IgD-negative memory B cell (primary cell): ENCODE results near the gene MFF. TPM values are rescaled to one million over a fixed set of nuclear protein-coding genes. Genes with fewer than 3 reads are reported as not detected.
"Not testable (repeated sequence)": the region's sequence is repeated elsewhere in the genome, so short reads cannot be mapped to it uniquely, and the experiment has no call there.

Source experiments
- H3K27ac Mint-ChIP-seq, 3 donors: one replicate each; pipeline ENCODE4 v1.8.0; 2020 to 2022; ENCODE audit warnings: mild to moderate bottlenecking in 3 of 3, mixed read lengths in 3 of 3, moderate library complexity in 1 of 3
- H3K27me3 Mint-ChIP-seq: one replicate; pipeline ENCODE4 v1.8.0; 2021; ENCODE audit warnings: mixed read lengths
- H3K36me3 Mint-ChIP-seq: one replicate; pipeline ENCODE4 v1.8.0; 2020; ENCODE audit warnings: mild to moderate bottlenecking, mixed read lengths
- H3K4me1 Mint-ChIP-seq, 3 donors: one replicate each; pipeline ENCODE4 v1.8.0; 2020 to 2022; ENCODE audit warnings: mixed read lengths in 3 of 3, mild to moderate bottlenecking in 1 of 3
- H3K4me3 Mint-ChIP-seq, 4 donors: one replicate each; pipeline ENCODE4 v1.8.0; 2020 to 2022; ENCODE audit warnings: mild to moderate bottlenecking in 4 of 4, mixed read lengths in 4 of 4, moderate library complexity in 3 of 4
- H3K9me3 Mint-ChIP-seq, 3 donors: one replicate each; pipeline ENCODE4 v1.8.0; 2020 to 2021; ENCODE audit warnings: mixed read lengths in 3 of 3, mild to moderate bottlenecking in 1 of 3
- polyA plus RNA-seq: library from polyadenylated mRNA; unstranded; fragments of 300-500 nt; fragmentation: Illumina TruSeq; gene quantifications from one replicate; pipeline ENCODE4 v1.2.3, GENCODE V29; 2021

MFF gene
- polyA plus RNA-seq, 1 donor from 2014 or later = 139 TPM

GRCh38 chr2:227377467-227378351 is 52.7 kb downstream of the MFF start:
- Mint-ChIP-seq H3K27ac (no peak overlapping the region), H3K27me3 (no peaks in the 10 kb centered on the region), H3K9me3 (peaks cover 0 to 2% (median 0%) of the 10 kb centered on the region in 3 donors), H3K36me3 (peaks cover 2% of the 10 kb centered on the region), H3K4me3 (no peak overlapping the region), H3K4me1 (peaks cover 0 to 3% (median 0%) of the 10 kb centered on the region in 3 donors)

- Mint-ChIP-seq H3K36me3 (no peaks in the 10 kb centered on the region), H3K4me3 (no peak overlapping the region), H3K9me3 (no peaks in the 10 kb centered on the region), H3K27me3 (no peaks in the 10 kb centered on the region), H3K4me1 (peaks cover 0 to 3% (median 0%) of the 10 kb centered on the region in 3 donors), H3K27ac (no peak overlapping the region)
Measured at GRCh38 chr2:227378371-227378782, 53.3 kb downstream of the MFF start.

GRCh38 chr2:227379095-227379494 is 54.0 kb downstream of the MFF start, which contains the start of gene TM4SF20:
TSS of gene TM4SF20 (minus strand) at chr2:227379306. CDS start at chr2:227379268, 38 bp downstream.
- Mint-ChIP-seq H3K9me3 (no peaks in the 10 kb centered on the region), H3K27ac (no peak within 1 kb of the TSS), H3K4me1 (peaks cover 0 to 4% (median 3%) of the 10 kb centered on the region in 3 donors), H3K27me3 (no peaks in the 10 kb centered on the region), H3K4me3 (no peak within 1 kb of the TSS), H3K36me3 (peaks cover 3% of the 10 kb centered on the region)

- H3K27me3 Mint-ChIP-seq, H3K27ac Mint-ChIP-seq, H3K4me3 Mint-ChIP-seq, H3K36me3 Mint-ChIP-seq, H3K9me3 Mint-ChIP-seq: not testable (repeated sequence)
- peaks cover 13 to 17% (median 16%) of the 10 kb centered on the region in 3 donors for H3K4me1 Mint-ChIP-seq
Measured at GRCh38 chr2:227382241-227382835, 57.3 kb downstream of the MFF start.

- no peaks in the 10 kb centered on the region for H3K27me3 Mint-ChIP-seq
- peaks cover 3% of the 10 kb centered on the region for H3K36me3 Mint-ChIP-seq
- H3K9me3 Mint-ChIP-seq = no peaks in the 10 kb centered on the region
- H3K27ac Mint-ChIP-seq = peak overlapping the region; percentile 25 to 83 (median 53)
- no peak overlapping the region for H3K4me3 Mint-ChIP-seq
- H3K4me1 Mint-ChIP-seq = peaks cover 13 to 21% (median 18%) of the 10 kb centered on the region in 3 donors
Measured at GRCh38 chr2:227383686-227384085, 58.6 kb downstream of the MFF start.

GRCh38 chr2:227386630-227387029 is 61.6 kb downstream of the MFF start:
- H3K36me3 Mint-ChIP-seq = peaks cover 3% of the 10 kb centered on the region
- no peaks in the 10 kb centered on the region for H3K9me3 Mint-ChIP-seq
- H3K27ac Mint-ChIP-seq = peak overlapping the region in 2 of 3 donors; percentile 76 to 84
- no peaks in the 10 kb centered on the region for H3K27me3 Mint-ChIP-seq
- H3K4me1 Mint-ChIP-seq = peaks cover 14 to 21% (median 19%) of the 10 kb centered on the region in 3 donors
- peak overlapping the region in 2 of 4 donors; percentile 24 to 49 for H3K4me3 Mint-ChIP-seq

- not testable (repeated sequence) for H3K27me3 Mint-ChIP-seq, H3K36me3 Mint-ChIP-seq, H3K9me3 Mint-ChIP-seq
- H3K4me1 Mint-ChIP-seq = peaks cover 16 to 21% (median 19%) of the 10 kb centered on the region in 3 donors
- peak within 1 kb of the TSS in 2 of 4 donors; percentile 24 to 66 for H3K4me3 Mint-ChIP-seq
- H3K27ac Mint-ChIP-seq = peak within 1 kb of the TSS; percentile 79 to 95 (median 84)
Measured at GRCh38 chr2:227387583-227387982, 62.5 kb downstream of the MFF start, which contains the start of gene SCYGR1. TSS of gene SCYGR1 (minus strand) at chr2:227387949. CDS start at chr2:227387949, 0 bp downstream.

GRCh38 chr2:227388537-227389011 is 63.5 kb downstream of the MFF start:
- Mint-ChIP-seq H3K9me3 (no peaks in the 10 kb centered on the region), H3K4me3 (peak overlapping the region in 1 of 4 donors; percentile 18), H3K4me1 (peaks cover 18 to 27% (median 25%) of the 10 kb centered on the region in 3 donors), H3K27me3 (no peaks in the 10 kb centered on the region), H3K36me3 (peaks cover 4% of the 10 kb centered on the region), H3K27ac (peak overlapping the region in 1 of 3 donors; percentile 63)

- Mint-ChIP-seq H3K27ac (no peak overlapping the region), H3K4me3 (no peak overlapping the region), H3K36me3 (peaks cover 2% of the 10 kb centered on the region), H3K9me3 (no peaks in the 10 kb centered on the region), H3K4me1 (peaks cover 20 to 27% (median 25%) of the 10 kb centered on the region in 3 donors), H3K27me3 (no peaks in the 10 kb centered on the region)
Measured at GRCh38 chr2:227389231-227389630, 64.2 kb downstream of the MFF start.

GRCh38 chr2:227389661-227390060 is 64.6 kb downstream of the MFF start:
- Mint-ChIP-seq H3K27ac (no peak overlapping the region), H3K4me1 (peaks cover 22 to 30% (median 27%) of the 10 kb centered on the region in 3 donors), H3K36me3 (peaks cover 2% of the 10 kb centered on the region)

GRCh38 chr2:227390468-227391256 is 65.6 kb downstream of the MFF start:
- no peak overlapping the region for H3K27ac Mint-ChIP-seq
- H3K9me3 Mint-ChIP-seq = no peaks in the 10 kb centered on the region
- H3K27me3 Mint-ChIP-seq = no peaks in the 10 kb centered on the region
- H3K36me3 Mint-ChIP-seq = peaks cover 2% of the 10 kb centered on the region
- peak overlapping the region in 1 of 4 donors; percentile 27 for H3K4me3 Mint-ChIP-seq
- H3K4me1 Mint-ChIP-seq = peaks cover 14 to 35% (median 17%) of the 10 kb centered on the region in 3 donors

More at GRCh38 chr2:227389661-227390060, 64.6 kb downstream of the MFF start:
- no peaks in the 10 kb centered on the region for H3K27me3 Mint-ChIP-seq
- H3K9me3 Mint-ChIP-seq = no peaks in the 10 kb centered on the region
- H3K4me3 Mint-ChIP-seq = no peak overlapping the region

GRCh38 chr2:227394401-227394800 is 69.3 kb downstream of the MFF start:
- H3K27me3 Mint-ChIP-seq = no peaks in the 10 kb centered on the region
- H3K27ac Mint-ChIP-seq = peak overlapping the region in 1 of 3 donors; percentile 85
- H3K36me3 Mint-ChIP-seq = peaks cover 2% of the 10 kb centered on the region
- peak overlapping the region in 1 of 4 donors; percentile 55 for H3K4me3 Mint-ChIP-seq
- no peaks in the 10 kb centered on the region for H3K9me3 Mint-ChIP-seq
- H3K4me1 Mint-ChIP-seq = peaks cover 12 to 20% (median 12%) of the 10 kb centered on the region in 3 donors

- peaks cover 12 to 20% (median 12%) of the 10 kb centered on the region in 3 donors for H3K4me1 Mint-ChIP-seq
- no peak overlapping the region for H3K4me3 Mint-ChIP-seq
- H3K27ac Mint-ChIP-seq = peak overlapping the region in 2 of 3 donors; percentile 39 to 84
- H3K9me3 Mint-ChIP-seq = no peaks in the 10 kb centered on the region
- H3K36me3 Mint-ChIP-seq = peaks cover 2% of the 10 kb centered on the region
- no peaks in the 10 kb centered on the region for H3K27me3 Mint-ChIP-seq
Measured at GRCh38 chr2:227395556-227395955, 70.5 kb downstream of the MFF start.

- Mint-ChIP-seq H3K4me3 (no peak overlapping the region), H3K9me3 (no peaks in the 10 kb centered on the region), H3K4me1 (peaks cover 10 to 20% (median 11%) of the 10 kb centered on the region in 3 donors), H3K36me3 (peaks cover 2% of the 10 kb centered on the region), H3K27ac (no peak overlapping the region), H3K27me3 (no peaks in the 10 kb centered on the region)
Measured at GRCh38 chr2:227397562-227397961, 72.5 kb downstream of the MFF start.
